SU-DHL-6 (cell line): Measurements from ENCODE around the gene LKAAEAR1.

ENCODE experiments used
- CTCF ChIP-seq: fragments of 200-600 bp; sonication (generic); IDR thresholded peaks from one replicate; pipeline ENCODE4 v1.5.1; 2017; ENCODE audit warnings: antibody characterized with exemption, mild to moderate bottlenecking, low read length, moderate library complexity; ENCODE audit not compliant: insufficient read depth, poor library complexity, severe bottlenecking
- EZH2phosphoT487 ChIP-seq: fragments of 200-600 bp; sonication (generic), shearing (Covaris generic); conservative IDR thresholded peaks from 2 replicates; pipeline ENCODE4 v1.6.1; 2018; ENCODE audit warnings: mild to moderate bottlenecking, antibody characterized with exemption, low read length, moderate library complexity, mixed read lengths

- TF ChIP-seq CTCF (no peak), EZH2phosphoT487 (no peak)
Observed at GRCh38 chr20:64047968-64048401, 36.2 kb downstream of the LKAAEAR1 start.
